ENCODE measurements around the gene CUX1. TPM values are rescaled to one million over a fixed set of nuclear protein-coding genes. Genes with fewer than 3 reads are reported as not detected.

The CUX1 gene
- total and polyA plus RNA-seq, 2 of the 13 experiments (the other 11 are each of a cell fraction or from before 2014, with no cell fraction given): 13.7 to 14.9 TPM

- H3K9ac ChIP-seq (ENCODE audit: insufficient read depth, low read depth, low read length): no peak overlapping the region
- no peaks in the 10 kb centered on the region for H3K4me1 ChIP-seq (ENCODE audit: insufficient read depth, low read length)
- H3K4me2 ChIP-seq (ENCODE audit: low read depth, low read length): no peak overlapping the region
- WGBS (ENCODE audit: low lambda C conversion rate): 96% methylated on average over 22 of the region's 22 CpGs
- H3K27ac ChIP-seq (ENCODE audit: extremely low read length, insufficient read depth, low read length): no peak overlapping the region
- intact Hi-C loops (cut with micrococcal nuclease; ENCODE audit: unreplicated experiment): no loop called here
- H2AFZ ChIP-seq (ENCODE audit: low read length): no peak overlapping the region
- H3K4me3 ChIP-seq (replicated peaks in 1 of 3; ENCODE audit: insufficient read depth in 1 of 3, low read depth in 2 of 3, low read length in 3 of 3): no peak overlapping the region
- no peaks in the 10 kb centered on the region for H4K20me1 ChIP-seq (ENCODE audit: insufficient read depth, low read length)
- in situ Hi-C loops (cut with HindIII; ENCODE audit: extremely low pct_ligation_motif_present, low pct_unique_long_range_greater_than_20kb): no loop called here
- ChIA-PET POLR2A (no interaction called here), CTCF (ENCODE audit: low intra/inter-chr PET ratio, low total read pairs) (no interaction called here)
- FAIRE-seq (no peak), DNase-seq (ENCODE audit: low spot score) (no peak), ATAC-seq (no peak)
- peaks cover 7 to 40% of the 10 kb centered on the region in 2 experiments; a peak in 4 of 5 replicates for H3K36me3 ChIP-seq (replicated peaks in 1 of 2; ENCODE audit: control insufficient read depth in 1 of 2, insufficient read depth in 2 of 2, low read length in 2 of 2)
- BruUV-seq (replicated peaks): no TSS peak
- H3K27me3 ChIP-seq (ENCODE audit: control insufficient read depth in 1 of 2, insufficient read depth in 2 of 2, low read length in 2 of 2): no peaks in the 10 kb centered on the region
- TF ChIP-seq ATF3 (CRISPR knock-in tag; IDR thresholded peaks at IDR 0.05): no peak
- no peak for TF ChIP-seq RFXANK (CRISPR knock-in tag; IDR thresholded peaks at IDR 0.05)
- no peak for TF ChIP-seq ZKSCAN5 (CRISPR knock-in tag; IDR thresholded peaks at IDR 0.05)
- TF ChIP-seq SETDB1 (CRISPR knock-in tag; IDR thresholded peaks at IDR 0.05; ENCODE audit: borderline replicate concordance): no peak
- TF ChIP-seq ZNF20 (CRISPR knock-in tag; IDR thresholded peaks at IDR 0.05): no peak
- no peak for TF ChIP-seq ZNF251 (CRISPR knock-in tag; IDR thresholded peaks at IDR 0.05)
- no peak for TF ChIP-seq NFE2L1 (CRISPR knock-in tag; IDR thresholded peaks at IDR 0.05; ENCODE audit: borderline replicate concordance)
- H3K79me2 ChIP-seq (ENCODE audit: insufficient read depth, low read length): no peaks in the 10 kb centered on the region
- no peaks in the 10 kb centered on the region for H3K9me3 ChIP-seq (ENCODE audit: low read length)
Observed at GRCh38 chr7:102170393-102170970, 353.1 kb downstream of the CUX1 start.

GRCh38 chr7:102173669-102174068, 356.2 kb downstream of the CUX1 start:
- no peaks in the 10 kb centered on the region for H3K27me3 ChIP-seq (ENCODE audit: control insufficient read depth in 1 of 2, insufficient read depth in 2 of 2, low read length in 2 of 2)
- intact Hi-C loops (cut with micrococcal nuclease; ENCODE audit: unreplicated experiment) (no loop called here), in situ Hi-C loops (cut with HindIII; ENCODE audit: extremely low pct_ligation_motif_present, low pct_unique_long_range_greater_than_20kb) (no loop called here)
- H2AFZ ChIP-seq (ENCODE audit: low read length): no peak overlapping the region
- H3K4me2 ChIP-seq (ENCODE audit: low read depth, low read length): no peak overlapping the region
- FAIRE-seq: no peak
- no TSS peak for BruUV-seq (replicated peaks)
- no peak overlapping the region for H3K27ac ChIP-seq (ENCODE audit: extremely low read length, insufficient read depth, low read length)
- H3K79me2 ChIP-seq (ENCODE audit: insufficient read depth, low read length): no peaks in the 10 kb centered on the region
- H3K9me3 ChIP-seq (ENCODE audit: low read length): no peaks in the 10 kb centered on the region
- CTCF ChIA-PET (ENCODE audit: low intra/inter-chr PET ratio, low total read pairs): no interaction called here
- no peak overlapping the region for H3K9ac ChIP-seq (ENCODE audit: insufficient read depth, low read depth, low read length)
- ATAC-seq: no peak
- no peaks in the 10 kb centered on the region for H3K4me1 ChIP-seq (ENCODE audit: insufficient read depth, low read length)
- POLR2A ChIA-PET: no interaction called here
- H4K20me1 ChIP-seq (ENCODE audit: insufficient read depth, low read length): no peaks in the 10 kb centered on the region
- H3K4me3 ChIP-seq (replicated peaks in 1 of 3; ENCODE audit: insufficient read depth in 1 of 3, low read depth in 2 of 3, low read length in 3 of 3): no peak overlapping the region
- DNase-seq (ENCODE audit: low spot score): no peak
- WGBS (ENCODE audit: low lambda C conversion rate): 93% methylated on average over 13 of the region's 13 CpGs
- peaks cover 9 to 38% of the 10 kb centered on the region in 2 experiments; a peak in 4 of 5 replicates for H3K36me3 ChIP-seq (replicated peaks in 1 of 2; ENCODE audit: control insufficient read depth in 1 of 2, insufficient read depth in 2 of 2, low read length in 2 of 2)
- TF ChIP-seq ZNF350 (CRISPR knock-in tag; IDR thresholded peaks at IDR 0.05; ENCODE audit: borderline replicate concordance, low read depth): no peak
- no peak for TF ChIP-seq ZNF513 (CRISPR knock-in tag; conservative IDR thresholded peaks at IDR 0.05)
- no peak for TF ChIP-seq ZBTB8A (CRISPR knock-in tag; IDR thresholded peaks at IDR 0.05; ENCODE audit: borderline replicate concordance, low read depth)
- no peak for TF ChIP-seq ZNF296 (CRISPR knock-in tag; conservative IDR thresholded peaks at IDR 0.05)
- no peak for TF ChIP-seq EHMT2 (IDR thresholded peaks at IDR 0.05; ENCODE audit: borderline replicate concordance, low read depth, low read length)
- TF ChIP-seq ZNF740 (CRISPR knock-in tag; IDR thresholded peaks at IDR 0.05): no peak
- TF ChIP-seq ZNF616 (CRISPR knock-in tag; IDR thresholded peaks at IDR 0.05; ENCODE audit: low read depth): no peak
- no peak for TF ChIP-seq ZNF329 (CRISPR knock-in tag; IDR thresholded peaks at IDR 0.05; ENCODE audit: low read depth)
- no peak for TF ChIP-seq ZNF577 (CRISPR knock-in tag; IDR thresholded peaks at IDR 0.05; ENCODE audit: borderline replicate concordance, low read depth)
- TF ChIP-seq ZNF660 (CRISPR knock-in tag; IDR thresholded peaks at IDR 0.05; ENCODE audit: borderline replicate concordance, low read depth): no peak
- TF ChIP-seq KDM5A (IDR thresholded peaks at IDR 0.05; ENCODE audit: borderline replicate concordance, low read length): no peak
